ENCODE data around the gene AVPR2.

Gene AVPR2

GRCh38 chrX:153913701-153914100 is 9.2 kb downstream of the AVPR2 start:
- DNase-seq (ENCODE audit: low read depth) = no peak

DNA sequence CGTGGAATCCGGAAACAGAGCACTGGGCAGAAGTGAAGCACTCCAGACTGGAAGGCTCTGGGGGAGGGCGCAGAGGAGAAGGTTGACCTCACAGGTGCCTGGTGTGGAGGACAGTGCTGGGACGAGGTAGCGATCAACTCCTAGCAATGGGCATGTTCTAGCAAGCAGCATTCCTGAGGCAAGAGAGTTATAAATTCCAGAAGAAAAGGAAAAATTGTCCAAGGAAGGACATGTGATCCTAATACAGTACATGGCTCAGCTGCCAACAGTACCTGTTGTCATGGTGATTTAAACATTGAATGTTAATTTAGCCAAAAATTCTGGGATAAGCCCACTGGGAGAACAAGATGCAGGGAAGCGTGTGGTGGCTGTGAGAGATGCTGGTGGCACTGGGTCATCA is 13.4 kb downstream of the AVPR2 start:
- DNase-seq (ENCODE audit: low read depth) = no peak

GRCh38 chrX:153919281-153919680 is 14.8 kb downstream of the AVPR2 start:
- no peak for DNase-seq (ENCODE audit: low read depth)

- DNase-seq (ENCODE audit: low read depth) = no peak
Observed at GRCh38 chrX:153920546-153920945, 16.1 kb downstream of the AVPR2 start.

DNA sequence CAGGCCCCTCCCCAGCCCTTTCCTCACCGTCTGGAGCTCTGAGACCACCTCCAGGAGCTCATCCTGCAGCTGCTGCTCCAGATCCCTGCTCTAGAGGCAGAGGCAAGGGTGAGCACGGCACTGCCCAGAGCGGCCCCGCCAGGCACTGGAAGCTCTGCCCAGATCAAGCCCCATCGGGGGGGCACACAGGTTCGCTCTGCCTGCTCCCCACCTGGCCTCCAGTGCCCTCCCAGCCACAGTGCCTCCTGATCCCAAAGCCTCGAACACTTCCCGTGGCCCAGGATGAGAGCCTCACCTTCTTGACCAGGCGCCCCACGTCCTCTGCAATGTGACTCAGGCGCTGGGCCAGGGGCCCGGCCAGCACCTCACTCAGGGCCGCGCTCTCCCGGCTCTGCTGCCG is 16.6 kb downstream of the AVPR2 start:
- DNase-seq (ENCODE audit: low read depth) = no peak

DNA sequence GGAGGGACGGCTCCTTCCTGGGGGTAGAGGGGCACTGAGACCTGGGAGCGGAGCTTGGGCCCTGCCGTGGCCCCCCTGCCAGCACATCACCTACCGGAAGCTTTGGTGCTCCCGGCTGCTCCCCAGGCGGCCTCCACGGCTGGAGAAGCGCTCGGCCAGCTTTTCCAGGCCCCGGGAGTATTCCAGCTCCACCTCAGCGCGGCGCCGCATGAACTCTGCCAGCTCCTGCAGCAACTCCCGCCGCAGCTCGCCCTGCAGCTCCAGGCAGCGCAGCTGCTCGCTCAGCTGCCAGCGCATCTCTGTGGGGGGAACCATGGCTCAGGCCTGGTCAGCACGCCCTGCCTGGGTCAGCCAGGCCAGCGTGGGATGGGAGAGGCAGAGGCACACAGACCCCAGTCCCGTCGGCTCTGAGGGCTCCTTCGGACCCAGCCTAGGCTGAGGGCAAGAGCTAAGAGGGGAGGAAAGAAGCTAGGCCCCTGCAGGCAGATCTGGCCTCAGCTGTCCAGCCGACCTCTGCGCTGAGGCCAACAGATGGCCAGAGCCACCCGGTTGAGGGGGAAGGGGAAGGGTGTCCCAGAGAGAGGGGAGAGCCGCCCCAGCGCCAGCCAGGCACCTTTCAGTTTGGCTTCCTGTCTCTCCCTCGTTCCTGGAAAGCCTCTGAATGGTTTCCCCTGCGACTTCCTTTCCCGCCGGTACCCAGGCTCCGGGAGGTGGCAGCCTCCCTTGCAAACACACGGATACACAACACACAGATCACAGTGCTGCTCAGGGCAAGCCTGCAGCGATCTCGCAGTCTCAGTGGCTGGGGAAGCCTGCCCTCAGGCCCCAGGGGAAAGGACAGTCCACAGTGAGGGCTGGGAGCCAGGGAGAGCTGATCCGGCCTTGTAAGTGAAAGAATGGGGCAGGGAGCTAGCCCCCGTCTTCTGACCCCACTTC is 17.3 kb downstream of the AVPR2 start:
- no peak for DNase-seq (ENCODE audit: low read depth)

DNA sequence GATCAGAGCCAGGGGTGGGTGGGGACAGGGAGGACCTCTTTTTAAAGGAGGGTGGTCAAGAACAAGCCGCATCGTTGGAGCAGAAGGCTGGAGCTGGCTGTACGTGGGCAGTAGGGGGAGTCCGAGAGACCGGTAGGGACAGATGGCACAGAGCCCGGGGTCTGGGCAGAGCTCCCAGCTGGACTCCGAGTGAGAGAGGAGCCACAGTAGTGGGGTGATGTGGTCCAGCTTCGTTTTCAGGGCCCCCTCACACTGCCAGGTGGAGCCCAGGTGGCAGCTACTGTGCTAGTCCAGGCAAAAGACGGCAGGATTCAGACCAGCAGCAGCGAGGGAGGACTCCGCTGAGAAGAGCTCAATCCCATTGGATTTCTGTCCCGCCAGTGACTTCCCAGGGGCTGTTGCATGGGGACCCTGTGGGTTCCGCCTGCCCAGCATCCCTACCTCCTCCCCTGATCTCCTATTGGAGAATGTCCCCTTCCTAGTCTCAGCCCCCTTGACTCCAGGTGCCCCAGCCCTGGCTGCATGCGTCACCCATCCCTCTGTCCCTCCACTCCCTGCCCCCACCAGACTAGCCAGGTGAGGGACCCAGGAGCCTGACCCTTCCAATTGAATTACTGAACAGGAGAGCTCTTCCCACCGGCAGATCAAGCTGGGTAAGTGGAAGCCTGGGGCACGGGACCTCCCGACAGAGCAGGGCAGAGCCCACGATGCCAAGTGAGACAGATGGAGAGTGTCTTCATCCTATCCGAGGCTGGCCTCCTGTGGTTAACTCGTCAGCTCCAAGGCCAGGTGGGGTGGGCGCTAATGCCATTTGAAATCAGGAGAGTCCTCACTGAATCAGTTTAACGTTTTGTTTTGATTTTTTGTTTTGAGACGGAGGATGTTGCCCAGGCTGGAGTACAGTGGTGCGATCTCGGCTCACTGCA is 18.7 kb downstream of the AVPR2 start:
- no peak for DNase-seq (ENCODE audit: low read depth)

- no peak for DNase-seq (ENCODE audit: low read depth)
Observed at GRCh38 chrX:153924149-153924861, 19.8 kb downstream of the AVPR2 start.

DNA sequence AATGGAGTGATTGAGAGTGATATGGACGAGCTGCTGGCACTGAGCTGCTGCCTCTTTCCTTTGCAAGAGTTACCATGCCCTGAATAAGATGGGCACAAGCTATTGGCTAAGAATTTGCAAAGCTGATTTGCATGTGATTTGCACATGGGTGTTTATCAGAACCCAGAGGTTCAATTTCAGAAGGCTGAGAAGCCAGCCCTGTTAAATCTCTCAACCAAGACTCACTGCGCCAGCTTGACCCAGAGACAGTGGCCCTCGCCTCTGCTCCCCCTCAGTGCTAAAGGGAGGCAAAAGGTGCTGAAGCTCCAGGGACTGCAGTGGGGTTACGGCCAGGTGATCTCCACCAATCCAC is 20.9 kb downstream of the AVPR2 start:
- no peak for DNase-seq (ENCODE audit: low read depth)

GRCh38 chrX:153925739-153926551 is 21.5 kb downstream of the AVPR2 start, which contains the start of gene ARHGAP4:
Gene ARHGAP4, minus strand, starts transcription at chrX:153926264. Its CDS starts 62 bp downstream, at chrX:153926202.
- no peak for DNase-seq (ENCODE audit: low read depth)

- DNase-seq (ENCODE audit: low read depth) = no peak
Observed at GRCh38 chrX:153926552-153926857, 22.0 kb downstream of the AVPR2 start.

DNA sequence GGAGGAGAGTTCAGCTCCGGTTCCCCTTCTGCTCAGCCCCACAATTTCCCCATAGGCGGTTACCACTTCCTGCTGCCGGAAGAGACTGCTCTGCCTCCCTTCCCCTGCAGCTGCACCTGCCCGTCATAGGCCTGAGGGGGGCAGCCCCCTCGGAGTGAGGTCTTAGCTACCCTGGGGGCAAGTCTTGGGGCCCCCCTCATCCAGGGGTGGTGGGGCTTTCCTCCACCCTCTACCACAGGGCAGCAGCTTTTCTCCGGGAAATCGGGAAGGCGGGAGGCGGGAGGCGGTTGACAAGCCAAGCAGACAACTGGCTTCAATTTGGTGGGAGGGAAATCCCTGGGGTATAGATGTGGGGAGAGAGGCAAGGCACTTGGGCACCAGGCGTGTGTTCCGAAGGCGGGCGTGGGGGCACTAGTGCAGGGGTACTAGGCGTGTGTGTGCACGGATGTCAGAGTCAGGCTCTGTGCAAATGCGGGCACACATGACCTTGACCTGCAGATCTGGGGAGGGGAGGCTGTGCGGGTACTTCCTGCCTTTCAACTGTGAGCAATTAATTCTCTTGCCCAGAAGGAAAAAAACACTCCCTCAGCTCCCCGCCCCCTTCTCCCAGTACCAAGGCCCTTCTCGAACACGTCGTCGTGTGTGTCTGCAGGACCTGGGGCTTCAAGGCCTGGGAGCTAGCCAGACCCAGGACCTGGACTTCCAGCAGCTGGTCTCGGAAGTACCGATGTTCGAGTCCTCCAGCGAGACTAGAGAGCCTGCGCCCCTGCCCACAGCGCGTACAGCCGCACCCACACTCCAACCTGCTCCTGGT is 22.6 kb downstream of the AVPR2 start:
- no peak for DNase-seq (ENCODE audit: low read depth)

DNA sequence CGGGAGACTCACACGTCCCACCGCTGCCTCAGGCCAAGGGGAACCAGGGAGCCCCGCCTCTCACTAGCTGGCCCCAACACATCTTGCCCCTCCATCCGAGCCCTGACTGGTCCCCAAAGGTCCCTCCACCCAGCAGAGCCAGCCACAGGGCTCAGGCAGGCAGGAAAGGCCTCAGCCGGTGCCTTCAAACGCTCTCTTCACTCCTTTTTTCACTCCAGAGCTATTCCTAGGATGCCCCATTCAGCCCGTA is 23.1 kb downstream of the AVPR2 start:
- no peak for DNase-seq (ENCODE audit: low read depth)

DNA sequence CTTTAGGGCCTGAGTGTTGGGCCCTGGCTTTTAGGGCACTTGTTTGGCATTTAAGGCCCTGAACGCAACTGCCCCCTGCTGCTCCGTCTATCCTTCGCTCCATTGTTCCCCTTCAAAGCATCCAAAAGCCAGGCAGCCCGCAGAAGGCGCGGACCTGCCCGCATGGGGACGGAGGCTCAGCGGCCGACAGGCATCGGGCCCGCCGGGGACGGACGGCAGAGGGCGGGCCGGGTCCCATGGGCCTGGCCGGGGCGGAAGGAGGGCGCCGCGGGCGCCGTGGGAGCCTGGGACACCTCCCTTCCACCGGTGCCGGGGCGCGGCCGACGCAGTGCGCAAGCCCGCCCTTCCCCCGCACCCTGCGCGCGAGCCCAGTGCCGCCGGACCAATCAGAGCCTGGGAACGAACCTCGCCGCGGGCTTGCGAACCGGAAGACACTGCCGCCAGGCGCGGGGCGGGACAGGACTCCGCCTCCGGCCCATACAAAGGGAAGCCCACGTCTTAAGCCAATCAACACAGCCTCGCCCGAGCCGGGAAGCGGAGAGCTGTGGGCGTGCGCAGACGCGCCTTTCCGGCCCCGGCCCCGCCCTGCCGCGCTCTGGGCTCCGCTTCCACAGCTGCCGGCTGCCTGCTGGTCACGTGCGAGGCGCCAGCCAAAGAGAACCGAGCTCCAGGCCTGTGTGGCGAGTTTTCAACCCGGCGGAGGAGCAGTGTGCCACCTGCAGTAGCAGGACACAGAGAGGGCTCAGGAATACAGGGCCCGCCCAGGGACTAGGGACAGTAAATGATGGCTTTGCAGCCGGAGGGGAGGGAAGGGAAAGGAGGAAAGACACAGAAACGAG is 23.7 kb downstream of the AVPR2 start:
- peak; percentile 80 for DNase-seq (ENCODE audit: low read depth)

DNA sequence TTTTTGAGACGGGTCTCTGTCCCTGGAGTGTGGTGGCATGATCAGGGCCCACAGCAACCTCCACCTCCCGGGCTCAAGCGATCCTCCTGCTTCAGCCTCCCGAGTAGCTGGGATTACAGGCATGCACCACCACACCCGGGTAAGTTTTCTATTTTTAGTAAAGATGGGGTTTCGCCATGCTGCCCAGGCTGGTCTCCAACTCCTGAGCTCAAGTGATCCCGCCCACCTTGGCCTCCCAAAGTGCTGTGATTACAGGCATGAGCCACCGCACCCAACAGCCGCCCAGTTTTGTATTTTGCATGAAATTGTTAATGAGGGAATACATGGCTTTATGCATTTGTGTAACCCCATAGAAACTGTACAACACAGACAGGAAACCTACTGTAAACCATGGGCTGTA is 24.4 kb downstream of the AVPR2 start:
- DNase-seq (ENCODE audit: low read depth) = no peak

GRCh38 chrX:153929576-153929975 is 25.1 kb downstream of the AVPR2 start:
- no peak for DNase-seq (ENCODE audit: low read depth)

GRCh38 chrX:153930011-153930910 is 25.8 kb downstream of the AVPR2 start:
- DNase-seq (ENCODE audit: low read depth) = no peak

GRCh38 chrX:153931151-153931550 is 26.7 kb downstream of the AVPR2 start:
- DNase-seq (ENCODE audit: low read depth) = no peak

DNA sequence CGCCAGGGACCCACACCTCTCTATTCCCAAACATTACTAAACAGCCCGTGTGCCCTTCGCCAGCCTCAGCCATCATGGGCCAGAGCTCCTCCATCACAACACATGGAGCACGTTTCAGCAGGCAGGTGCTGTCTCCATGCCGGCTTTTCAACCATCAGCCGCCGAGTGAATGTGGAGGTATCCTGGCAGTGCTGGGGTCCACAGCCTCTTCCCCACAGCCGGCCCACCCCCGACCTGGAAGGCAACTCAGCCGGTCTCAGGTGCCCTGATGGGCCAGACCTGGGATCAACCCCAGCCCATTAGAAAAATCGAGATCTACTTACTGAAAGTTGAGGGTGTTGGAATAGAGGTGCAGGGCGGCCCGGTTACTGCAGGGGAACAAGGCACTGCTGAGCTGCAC is 27.3 kb downstream of the AVPR2 start:
- DNase-seq (ENCODE audit: low read depth) = no peak
